HG02840 (cell line): ENCODE data around the gene RGPD8.
"Not testable (repeated sequence)": the region's sequence is repeated elsewhere in the genome, so short reads cannot be mapped to it uniquely, and the experiment has no call there.

Experiments
- ATAC-seq: cut with Tn5 transposase; IDR thresholded peaks from one replicate; pipeline ENCODE4 v1.9.1; 2021; ENCODE audit warnings: mild to moderate bottlenecking, moderate library complexity, moderate number of reproducible peaks; ENCODE audit not compliant: unreplicated experiment, low FRiP score

The RGPD8 gene

DNA sequence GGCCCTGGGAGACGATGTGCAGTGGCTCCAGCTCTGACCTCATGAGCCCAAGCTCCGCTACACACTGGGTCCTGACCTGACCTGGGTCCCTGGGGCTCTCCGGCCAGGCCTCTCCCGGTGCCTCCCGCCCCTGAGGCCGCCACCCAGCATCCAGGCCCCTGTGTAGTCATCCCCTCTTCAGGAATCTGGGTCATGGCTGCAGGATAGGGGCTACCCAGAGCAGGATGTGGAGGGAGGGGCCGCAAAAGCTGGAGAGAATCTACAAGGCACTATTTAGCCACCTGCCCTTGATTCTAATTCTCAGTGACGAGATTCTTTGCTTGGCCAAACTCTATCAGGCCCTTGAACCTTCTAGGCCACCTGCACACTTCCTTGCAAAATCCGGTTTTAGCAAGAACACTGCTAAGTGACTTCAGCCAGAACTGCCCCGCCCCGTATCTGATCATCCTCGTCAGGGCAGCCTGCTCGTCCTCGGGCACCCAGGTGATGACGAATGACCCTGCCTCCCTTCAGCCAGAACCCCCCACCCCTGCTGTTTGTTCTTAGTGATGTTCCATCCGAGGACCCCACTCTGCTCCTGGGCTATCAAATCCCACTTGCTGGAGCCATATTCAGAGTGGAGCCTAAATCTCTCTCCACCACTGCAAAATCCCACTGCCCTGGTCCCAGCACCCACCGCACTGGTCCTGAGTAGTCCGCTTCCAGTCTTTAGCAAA, 2.4 kb upstream of the RGPD8 start:
- ATAC-seq, result not testable (repeated sequence)

DNA sequence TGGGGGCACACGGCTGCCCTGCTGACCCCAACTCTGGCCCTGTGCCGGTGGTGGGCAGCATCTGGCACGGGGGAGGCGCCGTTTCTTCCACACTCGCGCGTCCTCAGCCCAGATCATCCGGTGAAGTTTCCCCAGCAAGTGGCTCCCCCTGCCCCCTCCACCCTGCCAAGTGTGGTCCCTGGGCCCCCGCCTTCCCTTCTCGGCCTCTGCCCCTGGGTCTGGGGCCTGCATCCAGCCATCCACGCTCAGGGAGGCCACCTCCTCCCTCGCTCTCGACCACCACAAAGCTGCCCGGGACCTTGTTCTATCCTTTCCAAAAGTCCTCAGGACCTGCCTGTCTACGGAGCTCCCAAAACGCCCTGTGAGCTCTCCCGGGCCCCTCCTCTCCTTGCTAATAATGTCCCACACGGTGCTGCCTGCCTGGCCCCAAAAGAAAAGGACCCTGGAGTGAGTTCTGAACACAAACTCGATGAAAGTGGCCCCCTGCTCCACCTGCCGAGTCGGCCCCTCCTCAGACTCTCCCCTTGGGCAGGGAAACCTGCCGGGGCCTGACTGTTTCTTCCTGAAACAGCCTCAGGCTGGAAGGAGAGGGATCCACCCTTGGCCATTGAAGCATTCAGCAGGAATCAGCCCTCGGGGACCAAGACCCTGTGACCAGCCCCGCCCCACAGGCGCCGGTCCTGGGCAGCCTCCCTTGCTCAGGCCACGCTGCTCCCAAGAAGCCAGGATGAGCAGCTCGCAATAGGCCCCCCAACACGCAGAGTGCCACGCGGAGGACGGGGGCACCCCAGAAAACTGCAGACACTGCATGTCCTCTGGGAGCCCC, 1.7 kb upstream of the RGPD8 start:
- not testable (repeated sequence) for ATAC-seq

- ATAC-seq, result no peak
Observed at GRCh38 chr2:112433932-112434730, 686 bp upstream of the RGPD8 start.

GRCh38 chr2:112432735-112433479, 538 bp downstream of the RGPD8 start:
- ATAC-seq, result peak; percentile 44

GRCh38 chr2:112432390-112432734, 1.1 kb downstream of the RGPD8 start:
- ATAC-seq, result not testable (repeated sequence)

DNA sequence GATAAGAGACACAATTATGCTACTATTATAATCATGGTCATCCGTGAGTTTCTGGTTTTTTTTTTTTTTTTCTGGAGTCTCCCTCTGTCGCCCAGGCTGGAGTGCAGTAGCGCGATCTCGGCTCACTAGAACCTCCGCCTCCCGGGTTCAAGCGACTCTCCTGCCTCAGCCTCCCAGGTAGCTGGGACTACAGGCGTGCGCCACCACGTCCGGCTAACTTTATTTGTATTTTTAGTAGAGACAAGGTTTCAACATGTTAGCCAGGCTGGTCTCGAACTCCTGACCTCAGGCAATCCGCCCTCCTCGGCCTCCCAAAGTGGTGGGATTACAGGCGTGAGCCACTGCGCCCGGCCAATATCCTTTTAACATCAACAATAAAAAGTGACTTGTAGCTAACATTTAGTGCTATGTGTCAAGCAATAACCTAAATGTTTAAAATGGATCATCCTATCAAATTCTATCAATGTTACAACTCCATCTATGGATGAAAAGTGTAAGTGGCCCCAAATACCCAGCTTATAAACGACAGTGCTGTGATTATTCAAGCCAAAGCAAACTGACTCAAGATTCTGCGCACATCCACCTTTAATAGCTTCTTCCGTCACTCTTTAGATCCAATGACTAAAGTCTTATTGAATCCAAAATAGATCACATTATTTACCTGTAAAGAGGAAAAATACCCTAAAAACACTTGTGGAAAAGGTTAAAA, 1.7 kb downstream of the RGPD8 start:
- ATAC-seq, result not testable (repeated sequence)

GRCh38 chr2:112424553-112424952, 8.9 kb downstream of the RGPD8 start:
- ATAC-seq, result not testable (repeated sequence)

GRCh38 chr2:112416860-112417259, 16.6 kb downstream of the RGPD8 start:
- not testable (repeated sequence) for ATAC-seq

DNA sequence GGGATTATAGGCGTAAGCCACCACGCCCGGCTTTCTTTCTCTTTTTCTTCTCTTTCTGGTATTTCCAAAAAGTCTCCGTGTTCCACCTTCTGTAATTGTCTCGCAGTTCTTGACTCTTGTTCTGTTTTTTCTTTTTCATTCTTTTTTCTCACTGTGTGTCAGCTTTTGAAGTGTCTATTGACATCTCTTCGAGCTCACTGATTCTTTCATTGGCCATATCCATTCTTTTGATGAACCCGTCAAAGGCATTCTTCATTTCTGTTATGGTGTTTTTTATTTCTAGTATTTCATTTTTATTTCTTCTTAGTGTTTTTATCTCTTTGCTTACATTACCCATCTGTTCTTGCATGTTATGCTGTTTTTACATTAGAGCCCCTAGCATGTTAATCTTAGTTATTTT, 73.4 kb downstream of the RGPD8 start:
- ATAC-seq, result not testable (repeated sequence)

DNA sequence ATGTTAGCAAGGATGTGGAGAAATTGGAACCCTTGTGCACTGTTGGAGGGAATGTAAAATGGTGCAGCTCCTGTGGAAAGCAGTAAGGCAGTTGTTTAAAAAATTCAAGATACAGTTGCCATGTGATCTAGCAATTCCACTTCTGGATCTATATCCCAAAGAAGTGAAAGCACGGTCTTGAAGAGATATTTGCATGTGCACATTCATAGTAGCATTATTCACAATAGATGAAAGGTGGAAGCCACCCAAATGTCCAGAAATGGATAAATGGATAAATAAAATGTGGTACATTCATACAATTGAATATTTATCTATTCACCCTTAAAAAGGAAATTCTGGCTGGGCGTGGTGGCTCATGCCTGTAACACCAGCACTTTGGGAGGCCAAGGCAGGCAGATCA, 79.1 kb downstream of the RGPD8 start:
- ATAC-seq, result not testable (repeated sequence)

DNA sequence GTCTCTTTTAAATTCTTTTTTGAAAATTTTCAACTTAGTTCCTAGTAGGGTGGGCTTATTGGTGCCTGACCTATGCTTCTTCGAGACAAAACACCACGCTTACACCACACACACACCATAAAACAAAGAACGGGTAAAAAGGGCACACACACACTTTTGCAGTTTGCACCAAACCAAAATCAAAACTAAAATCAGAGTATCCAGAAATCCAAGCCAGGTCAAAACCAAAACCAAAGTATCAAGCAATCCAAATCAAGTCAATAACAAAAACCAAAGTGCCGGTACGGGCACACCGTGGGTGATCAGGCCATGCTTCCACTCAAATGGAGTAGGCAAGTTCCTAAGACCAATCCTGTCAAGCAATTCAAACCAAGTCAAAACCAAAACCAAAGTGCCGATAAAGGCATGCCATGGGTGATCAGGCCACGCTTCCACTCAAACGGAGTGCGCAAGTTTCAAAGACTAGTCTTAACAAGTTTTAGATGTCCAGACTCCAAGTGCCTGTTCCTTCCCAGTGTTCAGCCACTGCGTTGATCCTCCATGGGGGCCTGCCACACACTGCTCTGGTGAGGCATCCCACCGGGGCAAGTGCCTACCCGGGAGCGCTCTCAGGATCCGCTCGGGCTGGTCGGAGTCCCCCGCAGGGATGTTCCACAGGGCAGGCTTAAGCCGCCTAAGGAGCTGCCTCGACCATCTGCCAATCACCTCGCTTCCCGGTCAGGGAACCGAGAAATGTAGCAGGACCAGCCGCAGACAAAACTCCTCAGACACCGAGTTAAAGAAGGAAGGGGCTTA, 80.4 kb downstream of the RGPD8 start:
- not testable (repeated sequence) for ATAC-seq

DNA sequence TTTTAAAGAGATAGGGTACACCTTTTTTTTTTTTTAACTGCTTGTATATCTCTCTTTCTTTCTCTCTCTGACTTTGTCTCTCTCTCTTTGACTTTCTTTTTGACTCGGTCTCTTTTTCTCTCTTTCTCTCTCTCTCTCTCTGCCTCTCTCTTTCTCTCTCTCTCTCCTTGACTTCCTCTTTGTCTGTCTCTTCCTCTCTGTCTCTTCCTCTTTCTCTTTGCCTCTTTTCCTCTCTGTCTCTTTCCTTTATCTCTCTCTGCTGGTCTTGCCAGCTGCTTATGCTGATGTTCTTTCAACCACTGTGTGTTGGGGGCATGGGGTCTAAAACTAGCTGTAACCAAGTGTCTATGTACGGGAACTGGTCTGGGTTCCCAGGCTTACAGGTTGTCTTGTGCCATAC, 81.2 kb downstream of the RGPD8 start:
- not testable (repeated sequence) for ATAC-seq

GRCh38 chr2:112345030-112346027, 88.1 kb downstream of the RGPD8 start:
- no peak for ATAC-seq

DNA sequence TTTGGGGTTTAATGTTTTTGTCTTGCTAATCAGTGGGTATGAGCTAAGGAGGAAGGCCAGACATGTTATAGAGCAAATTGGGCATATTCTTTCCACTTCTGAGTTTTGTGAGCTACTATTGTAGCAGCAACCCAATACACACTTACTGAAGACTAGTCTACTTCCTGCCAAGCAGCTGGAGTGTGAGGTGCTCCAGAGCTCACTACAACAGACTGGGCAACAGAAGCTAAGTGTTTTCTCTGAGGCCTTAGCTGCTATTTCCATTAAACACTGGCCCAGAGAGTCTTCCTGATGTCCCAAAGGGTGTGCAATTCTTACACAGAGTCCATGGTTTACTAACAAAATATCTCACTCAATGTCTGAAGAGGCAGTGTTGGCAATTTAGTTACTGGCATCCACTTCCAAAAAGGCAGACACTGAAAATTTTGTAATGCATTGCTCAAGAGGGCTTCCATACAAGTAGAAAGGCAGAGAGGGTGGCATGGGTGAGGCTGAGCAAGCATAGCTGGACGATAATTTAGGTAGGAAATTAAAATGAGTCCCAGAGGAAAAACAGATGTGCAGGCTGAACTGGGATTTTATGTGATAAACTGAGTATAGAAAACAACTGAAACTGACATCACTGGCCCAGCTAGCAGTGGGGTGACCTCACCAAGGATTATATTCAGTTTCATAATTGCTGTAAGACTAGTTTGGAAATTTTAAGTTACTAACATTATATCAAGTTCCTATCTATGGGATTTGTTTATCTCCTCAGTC, 89.4 kb downstream of the RGPD8 start:
- ATAC-seq, result no peak

- ATAC-seq, result no peak
Observed at GRCh38 chr2:112342067-112342550, 91.3 kb downstream of the RGPD8 start.

GRCh38 chr2:112340475-112341267, 92.8 kb downstream of the RGPD8 start:
- ATAC-seq, result no peak
